CD8-positive, alpha-beta memory T cell (primary cell): ENCODE data around the gene GCNT3. TPM values are rescaled to one million over a fixed set of nuclear protein-coding genes. Genes with fewer than 3 reads are reported as not detected.

Experiments used
- CTCF ChIA-PET: fragments of 350-600 bp; sonication (Branson Sonifier 250); formaldehyde crosslinking; loops from one replicate; lab custom pipeline; 2021; ENCODE audit warnings: antibody characterized with exemption; lab: Charles Lee
- POLR2A ChIA-PET: fragments of 350-600 bp; sonication (Branson Sonifier 250); formaldehyde crosslinking; loops from one replicate; lab custom pipeline; 2021; ENCODE audit warnings: antibody characterized with exemption; lab: Charles Lee
- DNase-seq, 5 donors: peaks; one replicate each; pipeline versions ENCODE4 v3.0.0 to v3.0.0-alpha.2; 2020 to 2022; ENCODE audit warnings: mixed read lengths in 1 of 5
- H3K27ac ChIP-seq: one replicate; pipeline ENCODE4 v1.7.0; 2013; ENCODE audit warnings: low read depth, mild to moderate bottlenecking, low read length, moderate library complexity
- H3K27me3 ChIP-seq: 2 replicates; pipeline ENCODE4 v1.7.0; 2013; ENCODE audit warnings: low read length, mild to moderate bottlenecking; ENCODE audit not compliant: insufficient read depth, poor library complexity, severe bottlenecking
- H3K36me3 ChIP-seq: 2 replicates; pipeline ENCODE4 v1.7.0; 2013; ENCODE audit warnings: mild to moderate bottlenecking, low read length, moderate library complexity; ENCODE audit not compliant: insufficient read depth
- H3K4me1 ChIP-seq: 2 replicates; pipeline ENCODE4 v1.7.0; 2013; ENCODE audit warnings: mild to moderate bottlenecking, low read length, moderate library complexity; ENCODE audit not compliant: insufficient read depth
- H3K4me3 ChIP-seq: 2 replicates; pipeline ENCODE4 v1.7.0; 2013; ENCODE audit warnings: mild to moderate bottlenecking, low read length
- H3K9me3 ChIP-seq: 2 replicates; pipeline ENCODE4 v1.7.0; 2013; ENCODE audit warnings: mild to moderate bottlenecking, low read length
- H3K27ac Mint-ChIP-seq, 8 donors: one replicate each; pipeline ENCODE4 v1.8.0; 2020 to 2021; ENCODE audit warnings: mixed read lengths in 8 of 8, mild to moderate bottlenecking in 6 of 8, inconsistent platforms in 3 of 8, moderate library complexity in 3 of 8
- H3K27me3 Mint-ChIP-seq, 2 donors: one replicate each; pipeline ENCODE4 v1.8.0; 2020 to 2021; ENCODE audit warnings: mixed read lengths in 2 of 2, mild to moderate bottlenecking in 1 of 2, moderate library complexity in 1 of 2
- H3K36me3 Mint-ChIP-seq, 3 donors: one replicate each; pipeline ENCODE4 v1.8.0; 2020 to 2021; ENCODE audit warnings: mixed read lengths in 3 of 3, inconsistent platforms in 1 of 3, mild to moderate bottlenecking in 1 of 3
- H3K4me1 Mint-ChIP-seq, 3 donors: one replicate each; pipeline ENCODE4 v1.8.0; 2020 to 2021; ENCODE audit warnings: mixed read lengths in 3 of 3, inconsistent platforms in 1 of 3, mild to moderate bottlenecking in 1 of 3
- H3K4me3 Mint-ChIP-seq, 7 donors: one replicate each; pipeline ENCODE4 v1.8.0; 2020 to 2021; ENCODE audit warnings: mixed read lengths in 7 of 7, mild to moderate bottlenecking in 6 of 7, moderate library complexity in 4 of 7, inconsistent platforms in 2 of 7
- H3K9me3 Mint-ChIP-seq, 5 donors: one replicate each; pipeline ENCODE4 v1.8.0; 2020 to 2022; ENCODE audit warnings: mixed read lengths in 5 of 5, mild to moderate bottlenecking in 3 of 5, moderate library complexity in 2 of 5, inconsistent platforms in 1 of 5
- polyA plus RNA-seq: library from polyadenylated mRNA; unstranded; fragments of 300-500 nt; fragmentation: Illumina TruSeq; gene quantifications from one replicate; pipeline ENCODE4 v1.2.3, GENCODE V29; 2021
- total RNA-seq, 2 experiments: library from RNA; stranded (reverse); gene quantifications; one replicate each; pipeline ENCODE4 v1.2.3, GENCODE V29; 2021

Gene GCNT3
- total and polyA plus RNA-seq, 3 experiments from 2014 or later, result not detected

GRCh38 chr15:59583088-59583487, 28.5 kb upstream of the GCNT3 start:
- no peak overlapping the region for H3K27ac Mint-ChIP-seq
- H3K4me3 Mint-ChIP-seq, result no peak overlapping the region
- H3K36me3 Mint-ChIP-seq, result no peaks in the 10 kb centered on the region
- H3K27me3 ChIP-seq, result no peaks in the 10 kb centered on the region
- CTCF ChIA-PET, result no interaction called here
- H3K27ac ChIP-seq, result no peak overlapping the region
- H3K4me1 ChIP-seq, result no peaks in the 10 kb centered on the region
- H3K9me3 ChIP-seq, result no peaks in the 10 kb centered on the region
- H3K4me1 Mint-ChIP-seq, result no peaks in the 10 kb centered on the region
- peaks cover 11% of the 10 kb centered on the region in 2 donors for H3K27me3 Mint-ChIP-seq
- POLR2A ChIA-PET, result no interaction called here
- H3K36me3 ChIP-seq, result no peaks in the 10 kb centered on the region
- H3K4me3 ChIP-seq, result no peak overlapping the region
- no peaks in the 10 kb centered on the region for H3K9me3 Mint-ChIP-seq
- no peak for DNase-seq

GRCh38 chr15:59587085-59587826, 24.3 kb upstream of the GCNT3 start:
- no peaks in the 10 kb centered on the region for H3K36me3 Mint-ChIP-seq
- peaks cover 8 to 15% of the 10 kb centered on the region in 2 donors for H3K27me3 Mint-ChIP-seq
- DNase-seq, result no peak
- CTCF ChIA-PET, result no interaction called here
- H3K4me3 ChIP-seq, result no peak overlapping the region
- H3K36me3 ChIP-seq, result no peaks in the 10 kb centered on the region
- no peaks in the 10 kb centered on the region for H3K9me3 ChIP-seq
- no peak overlapping the region for H3K4me3 Mint-ChIP-seq
- H3K4me1 Mint-ChIP-seq, result peaks cover 2 to 14% (median 14%) of the 10 kb centered on the region in 3 donors
- H3K9me3 Mint-ChIP-seq, result no peaks in the 10 kb centered on the region
- no peak overlapping the region for H3K27ac Mint-ChIP-seq
- H3K27ac ChIP-seq, result no peak overlapping the region
- H3K4me1 ChIP-seq, result no peaks in the 10 kb centered on the region
- no peaks in the 10 kb centered on the region for H3K27me3 ChIP-seq
- POLR2A ChIA-PET, result no interaction called here

GRCh38 chr15:59590027-59590426, 21.6 kb upstream of the GCNT3 start:
- no peak overlapping the region for H3K4me3 ChIP-seq
- H3K36me3 ChIP-seq, result no peaks in the 10 kb centered on the region
- Mint-ChIP-seq H3K4me1 (peaks cover 2 to 14% (median 14%) of the 10 kb centered on the region in 3 donors), H3K4me3 (peak overlapping the region in 3 of 7 donors; percentile 29 to 69 (median 55)), H3K9me3 (no peaks in the 10 kb centered on the region), H3K36me3 (no peaks in the 10 kb centered on the region), H3K27ac (peak overlapping the region in 1 of 8 donors; percentile 62), H3K27me3 (peaks cover 4 to 15% of the 10 kb centered on the region in 2 donors)
- H3K27me3 ChIP-seq, result no peaks in the 10 kb centered on the region
- no peak for DNase-seq
- no peak overlapping the region for H3K27ac ChIP-seq
- CTCF ChIA-PET, result no interaction called here
- H3K4me1 ChIP-seq, result no peaks in the 10 kb centered on the region
- no peaks in the 10 kb centered on the region for H3K9me3 ChIP-seq
- POLR2A ChIA-PET, result no interaction called here

- no peak for DNase-seq
- Mint-ChIP-seq H3K27me3 (peaks cover 4 to 15% of the 10 kb centered on the region in 2 donors), H3K4me1 (peaks cover 2 to 14% (median 14%) of the 10 kb centered on the region in 3 donors), H3K9me3 (no peaks in the 10 kb centered on the region), H3K4me3 (no peak overlapping the region), H3K36me3 (no peaks in the 10 kb centered on the region), H3K27ac (no peak overlapping the region)
- POLR2A ChIA-PET, result interaction anchor here (0.7 kb wide), 1 partner anchor 17 kb away, joined by 9 read pairs; no protein-coding TSS in a partner anchor
- H3K36me3 ChIP-seq, result no peaks in the 10 kb centered on the region
- no peaks in the 10 kb centered on the region for H3K4me1 ChIP-seq
- H3K9me3 ChIP-seq, result no peaks in the 10 kb centered on the region
- CTCF ChIA-PET, result no interaction called here
- no peak overlapping the region for H3K4me3 ChIP-seq
- H3K27ac ChIP-seq, result no peak overlapping the region
- H3K27me3 ChIP-seq, result no peaks in the 10 kb centered on the region
Measured at GRCh38 chr15:59591356-59591755, 20.2 kb upstream of the GCNT3 start.

- no peak overlapping the region for H3K27ac Mint-ChIP-seq
- no peaks in the 10 kb centered on the region for H3K4me1 ChIP-seq
- H3K9me3 Mint-ChIP-seq, result no peaks in the 10 kb centered on the region
- peaks cover 2 to 14% (median 14%) of the 10 kb centered on the region in 3 donors for H3K4me1 Mint-ChIP-seq
- H3K36me3 Mint-ChIP-seq, result no peaks in the 10 kb centered on the region
- no peaks in the 10 kb centered on the region for H3K36me3 ChIP-seq
- H3K27ac ChIP-seq, result no peak overlapping the region
- ChIA-PET CTCF (interaction anchor here (1.1 kb wide), 1 partner anchor 11 kb away, joined by 3 read pairs; no protein-coding TSS in a partner anchor), POLR2A (no interaction called here)
- H3K27me3 Mint-ChIP-seq, result peaks cover 11 to 22% of the 10 kb centered on the region in 2 donors
- no peak for DNase-seq
- no peaks in the 10 kb centered on the region for H3K27me3 ChIP-seq
- no peaks in the 10 kb centered on the region for H3K9me3 ChIP-seq
- H3K4me3 Mint-ChIP-seq, result no peak overlapping the region
- no peak overlapping the region for H3K4me3 ChIP-seq
Measured at GRCh38 chr15:59594493-59594942, 17.1 kb upstream of the GCNT3 start.

- ChIA-PET POLR2A (no interaction called here), CTCF (no interaction called here)
- no peak overlapping the region for H3K27ac Mint-ChIP-seq
- Histone ChIP-seq H3K27ac (no peak overlapping the region), H3K9me3 (no peaks in the 10 kb centered on the region), H3K36me3 (no peaks in the 10 kb centered on the region), H3K4me3 (no peak overlapping the region), H3K4me1 (no peaks in the 10 kb centered on the region), H3K27me3 (no peaks in the 10 kb centered on the region)
- peaks cover 2 to 13% (median 12%) of the 10 kb centered on the region in 3 donors for H3K4me1 Mint-ChIP-seq
- H3K27me3 Mint-ChIP-seq, result peaks cover 12 to 22% of the 10 kb centered on the region in 2 donors
- peaks cover 0 to 2% (median 0%) of the 10 kb centered on the region in 5 donors for H3K9me3 Mint-ChIP-seq
- DNase-seq, result no peak
- no peak overlapping the region for H3K4me3 Mint-ChIP-seq
- peaks cover 0 to 3% (median under 1%) of the 10 kb centered on the region in 3 donors for H3K36me3 Mint-ChIP-seq
Measured at GRCh38 chr15:59594991-59595390, 16.6 kb upstream of the GCNT3 start.

- no peaks in the 10 kb centered on the region for H3K9me3 ChIP-seq
- CTCF ChIA-PET, result no interaction called here
- Mint-ChIP-seq H3K4me3 (no peak overlapping the region), H3K4me1 (peaks cover 0 to 10% (median 9%) of the 10 kb centered on the region in 3 donors), H3K36me3 (peaks cover 0 to 5% (median 2%) of the 10 kb centered on the region in 3 donors), H3K9me3 (peaks cover 0 to 4% (median 0%) of the 10 kb centered on the region in 5 donors), H3K27ac (no peak overlapping the region), H3K27me3 (peaks cover 10 to 23% of the 10 kb centered on the region in 2 donors)
- no peak overlapping the region for H3K27ac ChIP-seq
- POLR2A ChIA-PET, result no interaction called here
- H3K36me3 ChIP-seq, result no peaks in the 10 kb centered on the region
- no peak overlapping the region for H3K4me3 ChIP-seq
- H3K27me3 ChIP-seq, result no peaks in the 10 kb centered on the region
- no peak for DNase-seq
- H3K4me1 ChIP-seq, result no peaks in the 10 kb centered on the region
Measured at GRCh38 chr15:59595434-59595915, 16.1 kb upstream of the GCNT3 start.

GRCh38 chr15:59596640-59597039, 14.9 kb upstream of the GCNT3 start:
- no peak overlapping the region for H3K4me3 Mint-ChIP-seq
- H3K27ac Mint-ChIP-seq, result no peak overlapping the region
- Histone ChIP-seq H3K9me3 (no peaks in the 10 kb centered on the region), H3K27me3 (no peaks in the 10 kb centered on the region), H3K27ac (no peak overlapping the region), H3K36me3 (no peaks in the 10 kb centered on the region), H3K4me1 (no peaks in the 10 kb centered on the region), H3K4me3 (no peak overlapping the region)
- H3K4me1 Mint-ChIP-seq, result peaks cover 0 to under 1% (median under 1%) of the 10 kb centered on the region in 3 donors
- H3K9me3 Mint-ChIP-seq, result peaks cover 0 to 10% (median 6%) of the 10 kb centered on the region in 5 donors
- H3K27me3 Mint-ChIP-seq, result peaks cover 11 to 25% of the 10 kb centered on the region in 2 donors
- no peak for DNase-seq
- POLR2A ChIA-PET, result no interaction called here
- CTCF ChIA-PET, result no interaction called here
- H3K36me3 Mint-ChIP-seq, result peaks cover 0 to 11% (median 2%) of the 10 kb centered on the region in 3 donors
